Tibial artery (tissue), 4 donors: ENCODE results near the gene DCAF16.

Source experiments
- DNase-seq, 2 donors: peaks; one replicate each; pipeline ENCODE4 v3.0.0-alpha.2; 2019
- H3K27ac ChIP-seq, 2 donors: fragments of 200-600 bp; sonication (generic) in 1 of 2; 1 replicate in 1 of 2; 2 replicates in 1 of 2; pipeline ENCODE4 v1.5.1; 2018 to 2019; ENCODE audit warnings: mild to moderate bottlenecking in 1 of 2
- H3K27me3 ChIP-seq, 2 donors: fragments of 200-600 bp; sonication (generic) in 1 of 2; one replicate each; pipeline versions ENCODE4 v1.5.1 to v1.6.0; 2016 to 2019
- H3K36me3 ChIP-seq, 3 donors: fragments of 200-600 bp; sonication (generic) in 2 of 3; one replicate each; pipeline ENCODE4 v1.5.1; 2016 to 2019; ENCODE audit warnings: mild to moderate bottlenecking in 2 of 3
- H3K4me1 ChIP-seq, 4 donors: fragments of 200-600 bp; sonication (generic) in 2 of 4; 1 replicate in 3 of 4; 2 replicates in 1 of 4; pipeline ENCODE4 v1.5.1; 2016 to 2019
- H3K4me3 ChIP-seq, 2 donors: fragments of 200-600 bp; sonication (generic) in 1 of 2; 1 replicate in 1 of 2; 2 replicates in 1 of 2; pipeline ENCODE4 v1.5.1; 2018 to 2019; ENCODE audit warnings: mild to moderate bottlenecking in 2 of 2
- H3K9me3 ChIP-seq, 3 donors: fragments of 200-600 bp; sonication (generic) in 1 of 3; one replicate each; pipeline ENCODE4 v1.5.1; 2016 to 2019
- intact Hi-C: fragments of 100-400 bp; cut with DNase I; formaldehyde crosslinking; loops from one replicate; pipeline ENCODE4 v1.15.0; 2023; ENCODE audit warnings: low total_unique reads
- TF ChIP-seq, protein P1 (sequence below), 2 experiments: fragments of 200-600 bp in 1 of 2; fragments of 450-650 bp in 1 of 2; IDR thresholded peaks; one replicate each; pipeline ENCODE4 v1.5.1; 2017 to 2019; ENCODE audit warnings: antibody characterized with exemption in 2 of 2, mild to moderate bottlenecking in 1 of 2, moderate library complexity in 1 of 2

The DCAF16 gene

DNA sequence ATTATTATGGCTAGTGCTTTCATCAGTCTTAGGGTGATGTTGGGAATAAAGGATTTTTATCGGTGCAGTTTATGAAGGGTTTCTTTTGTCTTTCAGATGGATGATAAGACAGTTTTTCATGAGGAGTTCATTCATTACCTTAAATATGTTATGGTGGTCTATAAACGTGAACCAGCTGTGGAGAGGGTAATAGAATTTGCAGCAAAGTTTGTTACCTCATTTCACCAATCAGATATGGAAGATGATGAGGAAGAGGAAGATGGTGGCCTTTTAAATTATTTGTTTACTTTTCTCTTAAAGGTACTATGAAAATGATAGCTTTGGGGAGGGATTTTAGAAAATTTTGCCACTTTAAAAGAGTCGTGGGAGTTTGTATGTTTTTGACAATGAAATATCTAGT is 1.6 kb upstream of the DCAF16 start:
- Histone ChIP-seq H3K9me3 (no peaks in the 10 kb centered on the region), H3K4me3 (no peak overlapping the region), H3K36me3 (no peaks in the 10 kb centered on the region), H3K4me1 (peaks cover 0 to 35% (median 30%) of the 10 kb centered on the region in 4 donors), H3K27me3 (no peaks in the 10 kb centered on the region), H3K27ac (no peak overlapping the region)
- no peak for DNase-seq
- intact Hi-C loops = loop anchor here (5.0 kb wide), 1 partner anchor 210 kb away; the partner anchor contains the start of gene LCORL
- TF ChIP-seq, protein P1, sequence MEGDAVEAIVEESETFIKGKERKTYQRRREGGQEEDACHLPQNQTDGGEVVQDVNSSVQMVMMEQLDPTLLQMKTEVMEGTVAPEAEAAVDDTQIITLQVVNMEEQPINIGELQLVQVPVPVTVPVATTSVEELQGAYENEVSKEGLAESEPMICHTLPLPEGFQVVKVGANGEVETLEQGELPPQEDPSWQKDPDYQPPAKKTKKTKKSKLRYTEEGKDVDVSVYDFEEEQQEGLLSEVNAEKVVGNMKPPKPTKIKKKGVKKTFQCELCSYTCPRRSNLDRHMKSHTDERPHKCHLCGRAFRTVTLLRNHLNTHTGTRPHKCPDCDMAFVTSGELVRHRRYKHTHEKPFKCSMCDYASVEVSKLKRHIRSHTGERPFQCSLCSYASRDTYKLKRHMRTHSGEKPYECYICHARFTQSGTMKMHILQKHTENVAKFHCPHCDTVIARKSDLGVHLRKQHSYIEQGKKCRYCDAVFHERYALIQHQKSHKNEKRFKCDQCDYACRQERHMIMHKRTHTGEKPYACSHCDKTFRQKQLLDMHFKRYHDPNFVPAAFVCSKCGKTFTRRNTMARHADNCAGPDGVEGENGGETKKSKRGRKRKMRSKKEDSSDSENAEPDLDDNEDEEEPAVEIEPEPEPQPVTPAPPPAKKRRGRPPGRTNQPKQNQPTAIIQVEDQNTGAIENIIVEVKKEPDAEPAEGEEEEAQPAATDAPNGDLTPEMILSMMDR (IDR thresholded peaks at IDR 0.05) = no peak

DNA sequence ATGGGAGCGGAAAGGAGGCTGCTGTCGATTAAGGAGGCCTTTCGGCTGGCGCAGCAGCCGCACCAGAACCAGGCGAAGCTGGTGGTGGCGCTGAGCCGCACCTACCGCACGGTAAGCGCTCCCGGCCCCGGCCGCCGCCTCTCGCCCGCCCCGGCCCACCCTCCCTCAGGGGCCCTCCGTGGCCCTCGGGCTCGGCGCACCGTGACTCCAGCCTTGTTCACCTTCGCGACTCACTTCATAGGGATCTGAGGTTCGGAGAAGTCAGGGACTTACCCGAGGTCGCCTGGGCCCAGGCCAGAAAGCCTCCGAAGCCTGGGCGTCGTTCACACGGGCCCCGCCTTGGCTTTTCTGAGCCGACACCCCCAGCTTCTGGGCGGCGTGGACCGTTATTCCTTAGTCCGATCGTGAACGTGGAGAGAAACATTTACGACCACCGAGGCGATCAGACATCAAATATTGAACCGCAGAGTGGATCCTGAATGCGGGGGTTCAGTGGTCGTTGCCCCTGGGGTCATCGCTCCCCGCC is 584 bp upstream of the DCAF16 start:
- Histone ChIP-seq H3K4me3 (peak overlapping the region; percentile 80 to 94), H3K27me3 (no peaks in the 10 kb centered on the region), H3K4me1 (peaks cover 0 to 44% (median 30%) of the 10 kb centered on the region in 4 donors), H3K9me3 (no peaks in the 10 kb centered on the region), H3K27ac (no peak overlapping the region), H3K36me3 (no peaks in the 10 kb centered on the region)
- intact Hi-C loops = loop anchor here (2.0 to 5.0 kb wide), 2 partner anchors 211 to 234 kb away; partner anchors contain the start of genes LAP3 and LCORL
- DNase-seq = no peak
- TF ChIP-seq, protein P1 (IDR thresholded peaks at IDR 0.05) = no peak

DNA sequence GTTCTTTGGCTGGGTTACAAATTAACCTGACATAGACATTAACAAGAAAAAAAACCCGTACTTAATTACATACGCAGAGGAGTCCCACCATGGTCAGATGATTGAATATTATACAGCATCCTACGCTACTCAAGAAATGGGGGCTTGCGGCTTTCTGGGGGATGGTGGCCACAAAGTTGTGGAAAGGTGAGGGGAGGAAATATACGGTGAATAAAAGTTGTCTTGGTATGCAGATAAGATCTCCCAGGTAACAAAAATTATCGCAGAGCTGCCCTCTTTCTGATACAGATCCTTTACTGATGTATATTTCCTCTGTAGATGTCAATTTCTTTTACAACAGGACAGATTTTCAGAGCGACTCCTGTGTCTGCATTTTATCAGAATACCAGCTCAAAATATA is 890 bp downstream of the DCAF16 start:
- Histone ChIP-seq H3K9me3 (no peaks in the 10 kb centered on the region), H3K4me1 (peaks cover 0 to 51% (median 32%) of the 10 kb centered on the region in 4 donors), H3K4me3 (peak overlapping the region; percentile 80 to 94), H3K36me3 (peaks cover 0 to 1% (median 0%) of the 10 kb centered on the region in 3 donors), H3K27ac (peak overlapping the region; percentile 93 to 97), H3K27me3 (no peaks in the 10 kb centered on the region)
- no peak for DNase-seq
- intact Hi-C loops = loop anchor here (2.0 to 10.0 kb wide), 3 partner anchors 195 to 233 kb away; partner anchors contain the start of genes LAP3, LCORL and MED28
- TF ChIP-seq, protein P1 (IDR thresholded peaks at IDR 0.05) = no peak

DNA sequence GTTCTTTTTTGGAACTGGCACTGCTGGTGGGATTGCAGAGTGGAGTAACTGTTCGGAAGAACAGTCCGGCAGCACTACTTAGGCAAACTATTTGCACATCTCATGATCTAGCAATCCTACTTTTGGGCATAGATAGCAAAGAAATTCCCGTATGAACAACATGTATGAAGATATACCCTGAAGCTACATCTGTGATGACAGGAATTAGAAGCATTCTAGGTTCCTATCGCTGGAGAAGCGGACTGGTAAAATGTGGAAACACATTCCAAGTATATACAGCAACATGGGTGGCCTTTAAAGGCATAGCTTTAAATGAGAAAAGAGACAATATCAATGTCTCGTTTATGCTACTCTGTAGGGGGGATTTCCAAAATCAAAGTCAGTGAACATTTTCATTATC is 3.1 kb downstream of the DCAF16 start:
- peak overlapping the region in 1 of 2 donors; percentile 29 for H3K27ac ChIP-seq

DNA sequence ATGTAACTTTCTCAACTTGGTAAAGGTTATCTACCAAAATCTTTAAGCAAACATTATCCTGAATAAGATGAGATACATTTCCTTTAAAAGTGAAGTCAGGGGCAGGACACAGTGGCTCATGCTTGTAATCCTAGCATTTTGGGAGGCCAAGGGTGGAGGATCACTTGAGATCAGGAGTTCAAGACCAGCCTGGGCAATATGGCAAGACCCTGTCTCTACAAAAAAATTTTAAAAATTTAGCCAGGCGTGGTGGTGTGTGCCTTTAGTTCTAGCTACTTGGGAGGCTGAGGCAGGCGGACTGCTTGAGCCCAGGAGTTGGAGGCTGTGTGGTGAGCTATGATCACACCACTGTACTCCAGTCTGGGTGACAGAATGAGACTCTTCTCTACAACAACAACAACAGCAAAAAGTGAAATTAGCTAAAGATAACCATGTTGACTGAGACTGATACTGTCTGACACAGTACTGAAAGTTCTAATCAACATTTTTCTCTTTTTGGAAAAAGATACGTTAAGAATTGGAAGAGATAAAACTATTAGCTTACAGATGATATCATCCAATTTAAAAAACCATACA is 4.9 kb downstream of the DCAF16 start:
- H3K9me3 ChIP-seq = no peaks in the 10 kb centered on the region
- peaks cover 0 to 44% (median 25%) of the 10 kb centered on the region in 4 donors for H3K4me1 ChIP-seq
- peaks cover 16 to 34% (median 20%) of the 10 kb centered on the region in 3 donors for H3K36me3 ChIP-seq
- H3K4me3 ChIP-seq = no peak overlapping the region
- no peak overlapping the region for H3K27ac ChIP-seq
- no peak for DNase-seq
- intact Hi-C loops = loop anchor here (10.0 kb wide), 1 partner anchor 191 kb away; the partner anchor contains the start of gene MED28
- H3K27me3 ChIP-seq = no peaks in the 10 kb centered on the region
- TF ChIP-seq, protein P1 (IDR thresholded peaks at IDR 0.05) = no peak

More for the DNA sequence above, 3.1 kb downstream of the DCAF16 start:
- TF ChIP-seq, protein P1 (IDR thresholded peaks at IDR 0.05) = no peak
- Histone ChIP-seq H3K27me3 (no peaks in the 10 kb centered on the region), H3K9me3 (no peaks in the 10 kb centered on the region), H3K36me3 (peaks cover 16 to 24% (median 20%) of the 10 kb centered on the region in 3 donors), H3K4me1 (peaks cover 0 to 51% (median 32%) of the 10 kb centered on the region in 4 donors), H3K4me3 (peak overlapping the region; percentile 12 to 32)
- intact Hi-C loops = loop anchor here (10.0 kb wide), 1 partner anchor 193 kb away; the partner anchor contains the start of gene MED28
- DNase-seq = no peak
